IMR-90 (cell line): ENCODE results near the gene ELOVL2. TPM values are rescaled to one million over a fixed set of nuclear protein-coding genes. Genes with fewer than 3 reads are reported as not detected.
A peak's percentile ranks its signal among the peaks of the same experiment; 100 is the strongest.

Experiments
- ATAC-seq: fragments of 200-7000 bp; cut with Tn5 transposase; 2 replicates; pipeline ENCODE4 v1.9.1; 2020; ENCODE audit warnings: low read depth, mild to moderate bottlenecking, moderate library complexity
- BruUV-seq: library from RNA; stranded (reverse); fragments of 400-500 nt; replicated peaks from 2 replicates; lab custom pipeline; 2021; lab: Mats Ljungman, UMichigan
- CTCF ChIA-PET: fragments of 300-600 bp; formaldehyde crosslinking; extraction: SDS; loops from one replicate; lab custom pipeline; 2021; ENCODE audit warnings: antibody characterized with exemption; lab: Yijun Ruan, JAX
- POLR2A ChIA-PET: fragments of 300-600 bp; sonication (Branson Sonifier 250); formaldehyde crosslinking; loops from one replicate; lab custom pipeline; 2022; ENCODE audit warnings: antibody characterized with exemption; ENCODE audit not compliant: unreplicated experiment; lab: Charles Lee
- DNase-seq: peaks from one replicate; pipeline ENCODE4 v3.0.0; 2013
- H2AFZ ChIP-seq: replicated peaks from 2 replicates; pipeline ENCODE3; 2013; ENCODE audit warnings: low read length, mild to moderate bottlenecking; ENCODE audit not compliant: poor library complexity
- H2AK5ac ChIP-seq: 2 replicates; pipeline ENCODE4 v1.6.1; 2013; ENCODE audit warnings: low read depth, low read length, inconsistent platforms
- H2AK9ac ChIP-seq: replicated peaks from 2 replicates; pipeline ENCODE3; 2013; ENCODE audit warnings: mild to moderate bottlenecking, low read depth, low read length, moderate library complexity; ENCODE audit not compliant: poor library complexity
- H2BK120ac ChIP-seq: 2 replicates; pipeline ENCODE4 v1.6.1; 2013; ENCODE audit warnings: low read depth, low read length, inconsistent platforms
- H2BK15ac ChIP-seq: 3 replicates; pipeline ENCODE4 v1.6.1; 2013; ENCODE audit warnings: low read depth, low read length, inconsistent platforms
- H2BK20ac ChIP-seq: 2 replicates; pipeline ENCODE4 v1.6.1; 2013; ENCODE audit warnings: low read depth, mild to moderate bottlenecking, inconsistent platforms, low read length, moderate library complexity
- H2BK5ac ChIP-seq: 2 replicates; pipeline ENCODE4 v1.6.1; 2013; ENCODE audit warnings: mild to moderate bottlenecking, low read depth, low read length, inconsistent platforms; ENCODE audit not compliant: poor library complexity, severe bottlenecking
- H3K14ac ChIP-seq: replicated peaks from 2 replicates; pipeline ENCODE4 v1.6.1; 2013; ENCODE audit warnings: low read depth, low read length, inconsistent platforms
- H3K18ac ChIP-seq: 2 replicates; pipeline ENCODE4 v1.6.1; 2013; ENCODE audit warnings: low read depth, low read length, control low read depth
- H3K23ac ChIP-seq: 2 replicates; pipeline ENCODE4 v1.6.1; 2013; ENCODE audit warnings: low read depth, low read length, inconsistent platforms
- H3K27ac ChIP-seq: 2 replicates; pipeline ENCODE4 v1.5.1; 2013; ENCODE audit warnings: mild to moderate bottlenecking, control low read depth, low read length; ENCODE audit not compliant: insufficient read depth
- H3K27me3 ChIP-seq: 2 replicates; pipeline ENCODE4 v1.6.1; 2013; ENCODE audit warnings: low read length; ENCODE audit not compliant: control insufficient read depth, insufficient read depth
- H3K36me3 ChIP-seq: 2 replicates; pipeline ENCODE4 v1.6.1; 2013; ENCODE audit warnings: low read length, mixed read lengths; ENCODE audit not compliant: control insufficient read depth, insufficient read depth
- H3K4ac ChIP-seq: 2 replicates; pipeline ENCODE4 v1.6.1; 2013; ENCODE audit warnings: low read depth, low read length, inconsistent platforms
- H3K4me1 ChIP-seq: 2 replicates; pipeline ENCODE4 v1.6.1; 2013; ENCODE audit warnings: low read length, mixed read lengths; ENCODE audit not compliant: control insufficient read depth, insufficient read depth
- H3K4me2 ChIP-seq: 2 replicates; pipeline ENCODE4 v1.6.1; 2013; ENCODE audit warnings: low read depth, mild to moderate bottlenecking, control low read depth, low read length, moderate library complexity
- H3K4me3 ChIP-seq: 2 replicates; pipeline ENCODE4 v1.5.1; 2013; ENCODE audit warnings: low read depth, mild to moderate bottlenecking, control low read depth, low read length, moderate library complexity; ENCODE audit not compliant: insufficient read depth
- H3K56ac ChIP-seq: 2 replicates; pipeline ENCODE4 v1.6.1; 2013; ENCODE audit warnings: low read length, inconsistent platforms; ENCODE audit not compliant: insufficient read depth; ENCODE audit errors: extremely low read depth
- H3K79me1 ChIP-seq, 2 experiments: 2 replicates each; pipeline ENCODE4 v1.6.1; 2013; ENCODE audit warnings: low read length in 2 of 2, inconsistent platforms in 1 of 2, low read depth in 1 of 2
- H3K9ac ChIP-seq: 2 replicates; pipeline ENCODE4 v1.6.1; 2013; ENCODE audit warnings: low read depth, low read length, control low read depth
- H3K9me1 ChIP-seq: 2 replicates; pipeline ENCODE4 v1.6.1; 2013; ENCODE audit warnings: low read length, inconsistent platforms; ENCODE audit not compliant: insufficient read depth
- H3K9me3 ChIP-seq: 2 replicates; pipeline ENCODE4 v1.6.1; 2013; ENCODE audit warnings: low read length; ENCODE audit not compliant: control insufficient read depth, insufficient read depth
- H4K20me1 ChIP-seq: 2 replicates; pipeline ENCODE4 v1.6.1; 2013; ENCODE audit warnings: low read length, inconsistent platforms; ENCODE audit not compliant: insufficient read depth
- H4K5ac ChIP-seq: 2 replicates; pipeline ENCODE4 v1.6.1; 2013; ENCODE audit warnings: mild to moderate bottlenecking, low read depth, low read length, control low read depth
- H4K8ac ChIP-seq, 2 experiments: 2 replicates each; pipeline ENCODE4 v1.6.1; 2013; ENCODE audit warnings: low read depth in 2 of 2, low read length in 2 of 2, control low read depth in 1 of 2, inconsistent platforms in 1 of 2
- H4K91ac ChIP-seq: 2 replicates; pipeline ENCODE4 v1.6.1; 2013; ENCODE audit warnings: low read depth, low read length, inconsistent platforms; ENCODE audit not compliant: insufficient read depth
- BHLHE40 ChIP-seq: fragments of 150-350 bp; IDR thresholded peaks from 2 replicates; pipeline ENCODE4 v1.6.1; 2016; ENCODE audit warnings: mild to moderate bottlenecking, low read depth, low read length
- CTCF ChIP-seq: conservative IDR thresholded peaks from 2 replicates; pipeline ENCODE4 v1.5.1; 2012; ENCODE audit warnings: mild to moderate bottlenecking, low read depth, low read length, improper control_type of control experiment
- ELK1 ChIP-seq: fragments of 150-350 bp; IDR thresholded peaks from 2 replicates; pipeline ENCODE4 v1.6.1; 2016; ENCODE audit warnings: low read depth, mild to moderate bottlenecking, low read length, moderate library complexity, borderline replicate concordance
- FOS ChIP-seq: fragments of 150-350 bp; IDR thresholded peaks from 2 replicates; pipeline ENCODE4 v1.6.1; 2016; ENCODE audit warnings: low read depth, low read length
- MAFK ChIP-seq: IDR thresholded peaks from 2 replicates; pipeline ENCODE4 v1.6.1; 2012; ENCODE audit warnings: low read depth, low read length, improper control_type of control experiment
- MAZ ChIP-seq: IDR thresholded peaks from 2 replicates; pipeline ENCODE4 v1.6.1; 2012; ENCODE audit warnings: low read depth, mild to moderate bottlenecking, low read length, improper control_type of control experiment, moderate library complexity, borderline replicate concordance
- NFE2L2 ChIP-seq: fragments of 150-350 bp; IDR thresholded peaks from 2 replicates; pipeline ENCODE4 v1.6.1; 2016; ENCODE audit warnings: low read depth, mild to moderate bottlenecking, low read length
- RAD21 ChIP-seq: IDR thresholded peaks from 2 replicates; pipeline ENCODE4 v1.6.1; 2012; ENCODE audit warnings: low read length, improper control_type of control experiment
- RFX5 ChIP-seq: IDR thresholded peaks from 2 replicates; pipeline ENCODE4 v1.8.0; 2012; ENCODE audit warnings: low read depth, mild to moderate bottlenecking, low read length, moderate library complexity
- SMC3 ChIP-seq: fragments of 150-350 bp; IDR thresholded peaks from 2 replicates; pipeline ENCODE4 v1.6.1; 2016; ENCODE audit warnings: low read depth, mild to moderate bottlenecking, antibody characterized with exemption, low read length, moderate library complexity
- USF2 ChIP-seq: fragments of 150-350 bp; IDR thresholded peaks from 2 replicates; pipeline ENCODE4 v1.6.1; 2017; ENCODE audit warnings: mild to moderate bottlenecking, antibody characterized with exemption, low read length, low read depth
- WGBS, 2 experiments: methylation state at CpG; one replicate each; pipeline versions ENCODE4 v1.1.5 to v1.1.7; 2013; ENCODE audit warnings: missing lambda C conversion rate in 2 of 2; ENCODE audit not compliant: insufficient read length in 1 of 2; ENCODE audit errors: extremely low coverage in 2 of 2; 5-methylcytosine and 5-hydroxymethylcytosine counted together
- dilution Hi-C: fragments of 300-500 bp; cut with HindIII; formaldehyde crosslinking; loops from one replicate; pipeline ENCODE4 v1.14.3; 2018; ENCODE audit warnings: low sequenced_read_pairs; ENCODE audit not compliant: unreplicated experiment
- in situ Hi-C: fragments of 300-500 bp; cut with MboI; formaldehyde crosslinking; loops from 3 replicates; pipeline ENCODE4 v1.14.3; 2019; ENCODE audit warnings: low sequenced_read_pairs, inconsistent platforms, mixed read lengths
- intact Hi-C: fragments of 100-400 bp; cut with micrococcal nuclease; formaldehyde crosslinking; loops from 2 replicates; pipeline ENCODE4 v1.10.0; 2022
- polyA plus RNA-seq, 3 experiments: library from polyadenylated mRNA; depleted of rRNA; stranded (reverse); fragments of >200 nt; gene quantifications; 2 replicates each; pipeline ENCODE4 v1.2.3, GENCODE V29; 2012; ENCODE audit warnings: low replicate concordance in 1 of 3
- total RNA-seq: library from RNA; depleted of rRNA; stranded (reverse); fragments of >200 nt; gene quantifications from 2 replicates; pipeline ENCODE4 v1.2.3, GENCODE V29; 2012

ELOVL2 gene
- total and polyA plus RNA-seq, 2 of the 4 experiments (the other 2 are of a cell fraction) = 6.3 to 7.9 TPM

GRCh38 chr6:11042025-11042749 lies 1.9 kb downstream of the ELOVL2 start (continued):
- TF ChIP-seq RAD21 (no peak), FOS (no peak)

GRCh38 chr6:11040134-11040533 lies 4.0 kb downstream of the ELOVL2 start:
- Histone ChIP-seq H4K20me1 (no peaks in the 10 kb centered on the region), H4K5ac (peak overlapping the region; percentile 15; the same call in 1 of the 2 replicates), H3K27ac (0 out of 2 replicates have a peak overlapping the region, but pooled peaks have one; percentile 37), H3K27me3 (no peaks in the 10 kb centered on the region), H2BK120ac (peak overlapping the region; percentile 86), H2BK5ac (peak overlapping the region; percentile 61), H2AFZ (no peak overlapping the region), H3K9me3 (peaks cover 2% of the 10 kb centered on the region; the same call in 1 of the 2 replicates), H3K56ac (no peak overlapping the region), H3K4me2 (peak overlapping the region; percentile 5; the same call in 1 of the 2 replicates), H3K4me3 (no peak overlapping the region), H4K8ac (peak overlapping the region; percentile 24 to 89; a peak in 3 of 4 replicates), H3K18ac (no peak overlapping the region), H3K4ac (peak overlapping the region; percentile 44; the same call in 1 of the 2 replicates), H4K91ac (peak overlapping the region; percentile 63), H2BK20ac (peak overlapping the region; percentile 91), H3K9me1 (no peaks in the 10 kb centered on the region), H2BK15ac (peak overlapping the region; percentile 98; the same call in 1 of the 3 replicates), H2AK9ac (no peak overlapping the region), H2AK5ac (0 out of 2 replicates have a peak overlapping the region, but pooled peaks have one; percentile 20), H3K36me3 (no peaks in the 10 kb centered on the region), H3K14ac (peak overlapping the region; percentile 93), H3K79me1 (peaks cover 0 to 10% of the 10 kb centered on the region in 2 experiments; a peak in 1 of 4 replicates), H3K4me1 (peaks cover 6% of the 10 kb centered on the region), H3K23ac (peak overlapping the region; percentile 65; the same call in 1 of the 2 replicates), H3K9ac (no peak overlapping the region)
- ATAC-seq = no peak
- dilution Hi-C loops (no loop called here), intact Hi-C loops (loop anchor here (5.0 kb wide), 1 partner anchor 33 kb away; no protein-coding TSS in a partner anchor), in situ Hi-C loops (no loop called here)
- no peak for DNase-seq
- ChIA-PET CTCF (interaction anchor here (0.8 to 1.0 kb wide), 3 partner anchors 31 to 85 kb away, joined by 3 read pairs; no protein-coding TSS in a partner anchor), POLR2A (no interaction called here)
- WGBS, 2 experiments = no CpG with 5 or more reads among the region's 3 CpGs
- BruUV-seq = no TSS peak
- TF ChIP-seq USF2 (no peak), BHLHE40 (no peak), SMC3 (no peak), MAFK (no peak), ELK1 (no peak), MAZ (no peak), CTCF (no peak), NFE2L2 (no peak), RFX5 (no peak)
